CD4-positive, alpha-beta T cell treated with Interleukin-12 subunit alpha and Interleukin-12 subunit beta, for 1 hour (primary cell): ENCODE results near the gene PPM1M.
A peak's percentile ranks its signal among the peaks of the same experiment; 100 is the strongest.
"Not testable (repeated sequence)": the region's sequence is repeated elsewhere in the genome, so short reads cannot be mapped to it uniquely, and the experiment has no call there.

Source experiments
- DNase-seq: peaks from one replicate; pipeline ENCODE4 v3.0.0-alpha.2; 2020

Gene PPM1M

GRCh38 chr3:52248165-52248541, 2.6 kb downstream of the PPM1M start:
- DNase-seq: no peak

DNA sequence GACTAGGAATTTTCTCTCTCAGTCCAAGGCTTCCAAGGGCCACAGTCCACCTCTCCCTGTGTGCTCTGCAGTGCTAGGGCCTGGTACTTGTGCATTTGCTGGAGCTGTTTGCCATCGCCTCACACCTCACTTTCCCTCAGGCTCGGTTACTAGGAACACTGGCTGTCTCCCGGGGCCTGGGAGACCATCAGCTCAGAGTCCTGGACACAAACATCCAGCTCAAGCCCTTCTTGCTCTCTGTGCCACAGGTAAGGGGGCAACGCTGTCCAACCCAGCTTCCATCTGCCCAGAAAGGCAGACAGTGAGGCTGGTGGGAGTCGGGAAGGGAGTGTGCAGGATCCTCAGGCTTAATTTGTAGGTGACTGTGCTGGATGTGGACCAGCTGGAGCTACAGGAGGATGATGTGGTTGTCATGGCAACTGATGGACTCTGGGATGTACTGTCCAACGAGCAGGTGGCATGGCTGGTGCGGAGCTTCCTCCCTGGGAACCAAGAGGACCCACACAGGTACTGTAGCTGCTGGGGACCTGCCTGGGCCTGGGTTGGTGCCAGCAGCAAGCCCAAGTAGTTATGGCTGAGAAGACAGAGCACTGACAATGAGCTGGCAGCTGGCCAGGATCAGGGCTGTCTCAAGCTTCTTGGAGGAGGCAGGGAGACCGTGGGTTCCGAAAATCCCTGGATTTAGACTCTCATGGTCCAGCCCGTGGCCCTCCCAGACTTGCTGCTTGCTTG, 3.4 kb downstream of the PPM1M start:
- no peak for DNase-seq

DNA sequence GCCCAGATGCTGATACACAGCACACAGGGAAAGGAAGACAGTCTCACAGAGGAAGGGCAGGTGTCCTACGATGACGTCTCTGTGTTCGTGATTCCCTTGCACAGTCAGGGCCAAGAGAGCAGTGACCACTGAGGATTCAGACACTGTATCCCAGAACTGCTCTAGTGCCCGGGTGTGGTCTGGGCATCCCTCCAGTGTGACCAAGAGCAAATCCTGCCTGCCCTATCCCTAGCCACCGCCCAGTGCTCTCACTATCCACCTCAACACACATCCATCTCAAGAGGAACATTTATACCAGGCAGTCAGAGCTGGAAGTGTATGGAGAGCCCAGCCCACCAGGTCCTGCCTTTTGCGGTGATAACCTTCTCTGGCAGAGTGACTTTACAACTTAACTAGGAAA, 4.1 kb downstream of the PPM1M start:
- no peak for DNase-seq

GRCh38 chr3:52250122-52250521, 4.6 kb downstream of the PPM1M start:
- DNase-seq: no peak

DNA sequence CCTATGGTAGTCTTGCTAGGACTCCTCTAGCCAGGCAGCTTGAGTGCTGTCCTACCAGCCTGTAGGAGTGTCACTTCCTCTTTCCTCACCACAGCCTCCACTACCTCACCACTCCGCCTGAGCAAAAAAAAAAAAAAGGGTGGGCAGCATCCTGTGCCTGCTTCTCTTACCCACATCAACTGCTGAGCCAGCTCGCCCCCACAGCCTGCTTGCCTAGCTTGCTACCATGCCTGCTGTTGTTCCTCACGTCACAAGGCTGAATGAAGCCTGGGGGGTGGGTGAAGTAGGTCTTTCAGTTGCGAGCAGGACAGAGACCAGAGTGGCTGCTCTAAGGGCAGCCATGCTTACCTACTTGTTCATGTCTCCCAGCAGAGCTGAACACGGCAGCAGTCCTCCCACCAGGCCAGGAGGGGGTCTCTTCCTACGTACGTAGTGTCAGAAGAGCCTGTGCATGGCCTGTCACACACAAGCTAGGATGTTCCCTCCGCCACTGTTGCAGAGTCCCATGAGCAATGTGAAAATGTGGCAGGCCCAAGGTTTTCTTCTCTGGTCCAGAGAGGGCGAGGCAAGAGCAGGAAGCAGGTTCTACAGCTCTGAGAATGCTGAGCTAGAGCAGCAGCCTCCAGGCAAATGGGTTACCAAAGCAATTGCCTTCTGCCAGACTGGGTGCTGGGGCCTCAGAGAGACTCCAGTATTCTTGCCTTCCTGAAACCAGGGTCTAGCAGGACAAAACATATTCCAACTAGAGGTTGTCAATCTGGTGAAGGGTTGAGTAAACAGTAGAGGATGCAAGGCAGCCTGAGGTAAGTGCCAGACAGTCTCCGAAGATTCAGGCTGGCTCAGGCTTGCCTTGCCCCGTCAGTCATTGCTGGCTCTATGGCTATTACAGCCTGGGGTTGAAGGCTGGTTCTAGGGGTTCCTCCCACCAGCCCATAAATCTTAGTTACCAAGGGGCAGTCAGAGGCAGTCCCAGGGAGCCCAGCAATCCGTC, 8.1 kb downstream of the PPM1M start:
- peak; percentile 87 for DNase-seq

GRCh38 chr3:52254608-52255007, 9.0 kb downstream of the PPM1M start:
- DNase-seq: no peak

DNA sequence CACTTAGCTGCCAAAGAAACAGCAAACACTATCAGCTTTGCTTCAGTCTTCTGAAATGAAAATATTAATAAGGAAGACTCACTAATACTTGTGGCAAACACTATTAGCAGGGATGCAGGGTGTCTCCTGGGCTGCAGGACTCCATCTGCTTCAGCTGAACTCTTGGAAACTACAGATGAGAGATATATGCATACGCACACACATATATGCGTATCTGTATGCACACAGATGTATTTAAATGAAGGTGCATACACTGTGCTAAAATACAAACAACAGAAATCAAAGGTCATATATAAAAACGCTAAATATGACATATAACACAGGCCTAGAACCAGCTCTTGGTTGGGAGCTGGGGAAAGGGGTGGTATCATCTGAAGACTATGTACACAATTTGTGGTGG, 10.6 kb downstream of the PPM1M start:
- DNase-seq: no peak

DNA sequence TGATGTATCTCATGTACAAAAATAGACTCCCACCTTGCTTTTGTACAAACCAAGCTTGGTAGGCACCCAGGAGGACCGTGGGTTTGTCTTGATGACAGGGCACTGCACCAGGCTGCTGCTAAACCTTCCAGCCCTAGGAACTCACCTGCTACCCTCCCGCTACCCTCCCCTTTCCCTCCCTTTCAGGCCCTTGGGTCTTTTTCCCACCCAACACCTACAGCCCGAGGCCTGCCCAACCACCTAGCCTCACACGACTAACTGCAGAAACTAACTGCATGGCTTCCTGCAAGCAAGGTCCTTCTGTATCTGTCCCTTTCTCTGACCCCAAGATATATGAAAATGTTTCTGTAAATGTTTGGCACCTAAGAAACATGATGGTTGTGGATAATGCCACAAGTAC, 11.1 kb downstream of the PPM1M start:
- DNase-seq: no peak

GRCh38 chr3:52257911-52258310, 12.4 kb downstream of the PPM1M start:
- DNase-seq: no peak

DNA sequence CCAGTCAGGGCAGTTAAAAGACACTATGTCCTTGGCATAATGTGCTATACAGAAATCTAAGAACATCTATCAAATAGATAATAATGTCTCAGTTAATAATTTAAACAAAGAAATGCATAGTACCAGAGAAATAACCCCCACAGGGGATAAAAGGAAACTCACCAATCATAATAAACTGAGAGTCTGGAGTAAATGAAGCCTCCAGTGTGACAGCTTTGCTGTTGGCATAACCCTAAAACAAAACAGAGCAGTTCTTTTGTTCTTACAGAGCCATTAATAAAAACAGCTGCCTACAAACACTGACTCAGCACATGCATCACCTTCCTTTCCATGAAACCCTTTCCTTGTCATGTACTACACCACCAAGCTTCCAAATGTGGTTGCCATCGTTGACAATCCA, 13.5 kb downstream of the PPM1M start:
- no peak for DNase-seq

GRCh38 chr3:52259448-52259847, 13.9 kb downstream of the PPM1M start:
- DNase-seq: no peak

- no peak for DNase-seq
These were observed 16.9 kb downstream of the PPM1M start for GRCh38 chr3:52262447-52262846.

GRCh38 chr3:52265387-52265786, 19.8 kb downstream of the PPM1M start:
- no peak for DNase-seq

DNA sequence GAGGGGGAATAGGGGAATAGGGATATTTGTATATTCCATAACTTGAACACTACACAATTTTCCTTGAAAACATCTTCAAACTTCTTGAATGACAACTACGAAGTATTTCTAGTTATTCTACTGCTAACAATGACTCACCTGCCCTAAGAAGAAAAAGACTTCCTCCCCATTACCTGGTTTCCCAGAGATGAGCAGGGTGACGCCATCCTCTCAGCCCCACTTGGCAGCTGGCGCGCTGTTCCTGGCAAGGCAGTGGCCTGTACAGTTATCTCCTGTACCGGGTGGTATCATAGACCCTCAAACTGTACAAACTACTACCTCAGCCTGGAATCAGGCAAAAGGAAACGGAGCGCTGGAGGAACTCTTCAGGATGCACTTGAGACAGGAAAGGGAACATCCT, 22.5 kb downstream of the PPM1M start:
- peak; percentile 46 for DNase-seq

DNA sequence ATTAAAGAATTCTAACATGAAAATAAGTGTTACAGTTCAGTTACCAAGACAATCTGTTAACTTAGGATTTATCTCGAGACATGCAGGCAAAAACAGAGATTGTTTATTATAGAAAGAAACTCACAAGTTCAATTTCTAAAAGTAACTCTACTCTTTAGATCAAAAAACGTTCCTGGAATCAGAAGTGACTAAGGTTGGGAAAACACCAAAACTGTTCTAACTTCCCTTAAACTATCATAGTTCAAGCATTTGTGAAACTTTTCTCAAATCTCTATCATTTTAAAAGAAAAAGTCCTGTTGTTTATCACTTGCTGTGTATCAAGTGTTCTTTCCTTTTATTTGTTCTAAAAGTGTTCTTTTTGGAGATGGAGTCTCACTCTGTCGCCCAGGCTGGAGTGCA, 24.2 kb downstream of the PPM1M start:
- DNase-seq: no peak

DNA sequence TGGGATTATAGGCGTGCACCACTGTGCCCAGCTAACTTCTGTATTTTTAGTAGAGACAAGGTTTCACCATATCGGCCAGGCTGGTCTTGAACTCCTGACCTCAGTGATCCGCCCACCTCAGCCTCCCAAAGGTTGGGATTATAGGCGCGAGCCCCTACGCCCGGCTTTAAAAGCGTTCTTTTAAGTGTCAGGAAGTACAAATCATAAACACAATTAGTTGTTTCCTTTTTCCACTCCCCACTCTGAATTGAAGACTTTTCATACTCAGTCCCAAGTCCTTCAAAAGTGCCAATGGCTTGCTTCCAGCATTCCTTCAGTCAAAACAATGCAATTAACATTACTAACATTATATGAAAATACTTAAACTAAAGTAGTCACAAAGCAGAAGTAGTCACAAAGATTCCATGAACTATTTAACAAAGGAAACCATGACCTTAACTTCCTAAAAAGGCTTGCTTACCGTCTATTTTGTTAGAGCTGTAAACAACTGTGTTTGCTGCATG, 24.7 kb downstream of the PPM1M start:
- DNase-seq: no peak

DNA sequence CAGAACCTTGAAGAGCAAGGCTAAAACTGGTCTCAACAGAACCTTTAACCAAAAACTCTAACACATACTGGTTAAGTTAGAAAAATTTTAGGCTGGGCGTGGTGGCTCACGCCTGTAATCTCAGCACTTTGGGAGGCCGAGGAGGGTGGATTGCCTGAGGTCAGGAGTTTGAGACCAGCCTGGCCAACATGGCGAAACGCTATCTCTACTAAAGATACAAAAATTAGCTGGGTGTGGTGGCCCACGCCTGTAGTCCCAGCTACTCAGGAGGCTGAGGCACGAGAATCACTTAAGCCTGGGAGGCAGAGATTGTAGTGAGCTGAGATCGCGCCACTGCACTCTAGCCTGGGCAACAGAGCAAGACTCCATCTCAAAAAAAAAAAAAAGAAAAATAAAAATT, 26.6 kb downstream of the PPM1M start:
- DNase-seq: not testable (repeated sequence)

GRCh38 chr3:52272831-52273230, 27.3 kb downstream of the PPM1M start:
- no peak for DNase-seq

DNA sequence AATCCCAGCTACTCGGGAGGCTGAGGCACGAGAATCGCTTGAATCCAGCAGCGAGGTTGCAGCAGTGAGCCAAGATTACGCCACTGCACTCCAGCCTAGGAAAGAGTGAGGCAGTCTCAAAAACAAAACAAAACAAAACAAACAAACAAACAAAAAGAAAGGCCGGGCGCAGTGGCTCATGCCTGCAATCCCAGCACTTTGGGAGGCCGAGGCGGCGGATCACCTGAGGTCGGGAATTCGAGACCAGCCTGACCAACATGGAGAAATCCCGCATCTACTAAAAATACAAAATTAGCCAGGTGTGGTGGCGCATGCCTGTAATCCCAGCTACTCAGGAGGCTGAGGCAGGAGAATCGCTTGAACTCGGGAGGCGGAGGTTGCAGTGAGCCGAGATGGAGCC, 29.2 kb downstream of the PPM1M start:
- not testable (repeated sequence) for DNase-seq

- peak; percentile 73 for DNase-seq
These were observed 31.8 kb downstream of the PPM1M start for GRCh38 chr3:52277071-52277964.

DNA sequence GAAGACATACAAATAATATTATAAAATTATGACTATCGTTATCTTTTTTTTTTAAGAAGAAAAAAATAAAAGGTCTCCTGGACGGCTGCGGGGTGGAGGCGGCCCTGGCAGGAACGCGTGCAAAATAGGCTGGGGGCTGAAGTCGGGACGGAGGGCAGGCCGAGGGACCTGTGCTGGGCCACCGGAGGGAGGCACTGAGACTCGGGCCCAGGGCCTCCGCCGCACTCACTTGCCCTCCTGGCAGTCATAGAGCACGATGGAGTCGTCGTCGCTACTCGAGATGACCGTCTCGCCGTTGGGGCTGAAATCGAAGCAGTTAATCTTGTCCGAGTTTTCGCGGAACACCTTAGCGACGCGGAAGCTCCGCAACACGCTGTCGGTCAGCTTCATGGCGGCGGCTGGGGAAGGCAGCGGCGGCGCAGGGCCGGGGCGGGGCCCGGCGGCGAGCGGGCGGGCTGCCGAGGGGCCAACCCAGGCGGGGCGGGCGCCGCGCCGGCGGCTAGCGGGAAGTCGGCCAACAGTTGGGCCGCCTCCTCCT, 32.5 kb downstream of the PPM1M start:
- no peak for DNase-seq

DNA sequence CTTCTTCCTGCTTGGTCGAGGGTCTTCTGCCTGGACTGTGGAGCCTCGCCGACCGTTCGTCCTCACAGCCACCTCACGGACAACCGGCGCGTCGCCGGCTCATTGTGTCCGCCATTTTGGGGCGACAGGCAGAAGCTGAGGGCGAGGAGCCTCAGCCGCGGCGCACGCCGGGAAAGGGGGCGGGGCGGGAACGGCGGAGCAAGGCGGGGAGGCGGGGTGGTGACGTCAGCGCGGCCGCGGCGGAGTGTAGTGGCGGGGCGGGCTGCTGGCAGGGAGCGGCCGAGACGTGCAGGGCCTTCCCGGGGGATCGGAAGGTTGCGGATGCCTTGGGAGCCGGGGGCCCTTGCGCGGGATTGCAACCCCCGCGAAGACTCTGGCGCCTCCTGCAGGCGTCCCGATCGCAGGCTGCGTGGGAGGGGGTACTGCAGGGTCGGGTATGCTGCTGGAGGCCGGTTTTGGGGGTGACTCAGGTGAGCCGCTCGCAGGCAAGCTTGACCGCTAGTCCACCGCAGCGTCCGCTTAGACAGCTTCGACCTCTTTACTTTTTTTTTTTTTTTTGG, 33.0 kb downstream of the PPM1M start, which contains the start of gene WDR82:
TSS of gene WDR82 (minus strand) at position 140 of the 560 bp plus-strand sequence. CDS start 288 bp downstream, outside the sequence.
- peak; percentile 97 for DNase-seq
